Neural progenitor cell (in vitro differentiated cells): ENCODE measurements around the gene INHBA. TPM values are rescaled to one million over a fixed set of nuclear protein-coding genes. Genes with fewer than 3 reads are reported as not detected.

Source experiments
- DNase-seq: peaks from one replicate; pipeline ENCODE4 v3.0.0-alpha.2; 2016; ENCODE audit warnings: low spot score
- H2AFZ ChIP-seq: fragments of 200-600 bp; sonication (generic); replicated peaks from 2 replicates; pipeline ENCODE4 v1.6.1; 2016; ENCODE audit warnings: antibody characterized with exemption
- H3F3A ChIP-seq: fragments of 200-600 bp; sonication (generic); 2 replicates; pipeline ENCODE4 v1.6.1; 2016; ENCODE audit warnings: antibody characterized with exemption, low read depth
- H3K27ac ChIP-seq: fragments of 200-600 bp; sonication (generic); 2 replicates; pipeline ENCODE4 v1.5.1; 2016; ENCODE audit warnings: mild to moderate bottlenecking
- H3K27me3 ChIP-seq: fragments of 200-600 bp; sonication (generic); 2 replicates; pipeline ENCODE4 v1.6.1; 2016; ENCODE audit warnings: mild to moderate bottlenecking, moderate library complexity
- H3K36me3 ChIP-seq: fragments of 200-600 bp; sonication (generic); 2 replicates; pipeline ENCODE4 v1.5.1; 2016
- H3K4me1 ChIP-seq: fragments of 200-600 bp; sonication (generic); 2 replicates; pipeline ENCODE4 v1.6.1; 2016; ENCODE audit warnings: mixed run types
- H3K4me2 ChIP-seq: fragments of 200-600 bp; sonication (generic); 2 replicates; pipeline ENCODE4 v1.6.1; 2016
- H3K4me3 ChIP-seq: fragments of 200-600 bp; sonication (generic); 2 replicates; pipeline ENCODE4 v1.5.1; 2016
- H3K79me2 ChIP-seq: fragments of 200-600 bp; sonication (generic); 2 replicates; pipeline ENCODE4 v1.6.1; 2016; ENCODE audit warnings: low read depth
- H3K9ac ChIP-seq: fragments of 200-600 bp; sonication (generic); 2 replicates; pipeline ENCODE4 v1.6.1; 2016
- H3K9me3 ChIP-seq: fragments of 200-600 bp; sonication (generic); 2 replicates; pipeline ENCODE4 v1.5.1; 2016; ENCODE audit warnings: low read depth
- H4K20me1 ChIP-seq: fragments of 200-600 bp; sonication (generic); 2 replicates; pipeline ENCODE4 v1.6.1; 2016; ENCODE audit warnings: low read depth
- H3K27ac Mint-ChIP-seq: 3 replicates; pipeline ENCODE4 v1.8.0; 2021; ENCODE audit warnings: mixed read lengths
- H3K27me3 Mint-ChIP-seq: 2 replicates; pipeline ENCODE4 v1.8.0; 2022; ENCODE audit warnings: low read depth, mild to moderate bottlenecking, inconsistent platforms, moderate library complexity, mixed read lengths; ENCODE audit not compliant: insufficient read depth
- H3K36me3 Mint-ChIP-seq: 3 replicates; pipeline ENCODE4 v1.8.0; 2021; ENCODE audit warnings: mixed read lengths
- H3K4me1 Mint-ChIP-seq: 3 replicates; pipeline ENCODE4 v1.8.0; 2021; ENCODE audit warnings: mixed read lengths
- H3K4me3 Mint-ChIP-seq: 3 replicates; pipeline ENCODE4 v1.8.0; 2021; ENCODE audit warnings: mild to moderate bottlenecking, moderate library complexity, mixed read lengths
- H3K9me3 Mint-ChIP-seq: 3 replicates; pipeline ENCODE4 v1.8.0; 2020; ENCODE audit warnings: mixed read lengths
- EZH2 ChIP-seq: fragments of 200-600 bp; sonication (generic); IDR thresholded peaks from 2 replicates; pipeline ENCODE4 v1.6.1; 2017; ENCODE audit warnings: antibody characterized with exemption, mild to moderate bottlenecking, moderate library complexity
- EZH2phosphoT487 ChIP-seq: fragments of 200-600 bp; sonication (generic); IDR thresholded peaks from 2 replicates; pipeline ENCODE4 v1.6.1; 2017; ENCODE audit warnings: antibody characterized with exemption
- total RNA-seq: library from RNA; depleted of rRNA; stranded (reverse); fragments of >200 nt; gene quantifications from 2 replicates; pipeline ENCODE4 v1.2.3, GENCODE V29; 2015; ENCODE audit warnings: low replicate concordance
- TF ChIP-seq, protein P1 (sequence below): fragments of 200-600 bp; sonication (generic); IDR thresholded peaks from 2 replicates; pipeline ENCODE4 v1.5.1; 2017; ENCODE audit warnings: antibody characterized with exemption, mild to moderate bottlenecking

The INHBA gene
- total RNA-seq, 1 donor from 2014 or later: 0.09 TPM

DNA sequence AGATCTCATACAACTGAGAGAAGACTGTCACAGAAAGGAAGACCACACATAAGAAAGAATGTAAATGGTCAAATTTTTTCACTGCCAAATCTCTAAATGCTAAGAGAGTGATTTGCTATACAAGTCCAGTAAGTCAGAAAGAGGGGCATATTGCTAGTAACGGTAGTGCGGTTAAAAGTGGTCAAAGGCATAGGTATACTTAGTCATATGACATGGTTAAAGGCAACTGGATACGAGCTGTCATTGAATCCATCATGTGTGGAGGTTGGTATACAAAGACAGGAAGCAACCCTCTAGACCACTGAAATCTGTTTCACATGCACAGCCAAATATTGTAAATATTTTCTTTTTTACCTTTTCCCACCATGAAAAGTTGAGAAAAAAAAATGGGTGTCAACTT, 4.8 kb downstream of the INHBA start:
- no peaks in the 10 kb centered on the region for H3K9me3 ChIP-seq
- Mint-ChIP-seq H3K36me3 (no peaks in the 10 kb centered on the region), H3K4me1 (peaks cover 29% of the 10 kb centered on the region), H3K9me3 (no peaks in the 10 kb centered on the region), H3K27me3 (peaks cover 11% of the 10 kb centered on the region), H3K4me3 (no peak overlapping the region), H3K27ac (no peak overlapping the region)
- no peak overlapping the region for H3K9ac ChIP-seq
- no peaks in the 10 kb centered on the region for H3F3A ChIP-seq
- H3K79me2 ChIP-seq: no peaks in the 10 kb centered on the region
- no peak overlapping the region for H3K27ac ChIP-seq
- peaks cover 63% of the 10 kb centered on the region for H3K27me3 ChIP-seq
- peaks cover 15% of the 10 kb centered on the region for H3K4me1 ChIP-seq
- no peak for TF ChIP-seq EZH2
- TF ChIP-seq, protein P1, sequence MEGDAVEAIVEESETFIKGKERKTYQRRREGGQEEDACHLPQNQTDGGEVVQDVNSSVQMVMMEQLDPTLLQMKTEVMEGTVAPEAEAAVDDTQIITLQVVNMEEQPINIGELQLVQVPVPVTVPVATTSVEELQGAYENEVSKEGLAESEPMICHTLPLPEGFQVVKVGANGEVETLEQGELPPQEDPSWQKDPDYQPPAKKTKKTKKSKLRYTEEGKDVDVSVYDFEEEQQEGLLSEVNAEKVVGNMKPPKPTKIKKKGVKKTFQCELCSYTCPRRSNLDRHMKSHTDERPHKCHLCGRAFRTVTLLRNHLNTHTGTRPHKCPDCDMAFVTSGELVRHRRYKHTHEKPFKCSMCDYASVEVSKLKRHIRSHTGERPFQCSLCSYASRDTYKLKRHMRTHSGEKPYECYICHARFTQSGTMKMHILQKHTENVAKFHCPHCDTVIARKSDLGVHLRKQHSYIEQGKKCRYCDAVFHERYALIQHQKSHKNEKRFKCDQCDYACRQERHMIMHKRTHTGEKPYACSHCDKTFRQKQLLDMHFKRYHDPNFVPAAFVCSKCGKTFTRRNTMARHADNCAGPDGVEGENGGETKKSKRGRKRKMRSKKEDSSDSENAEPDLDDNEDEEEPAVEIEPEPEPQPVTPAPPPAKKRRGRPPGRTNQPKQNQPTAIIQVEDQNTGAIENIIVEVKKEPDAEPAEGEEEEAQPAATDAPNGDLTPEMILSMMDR: no peak
- no peak for TF ChIP-seq EZH2phosphoT487
- no peak overlapping the region for H2AFZ ChIP-seq
- no peaks in the 10 kb centered on the region for H3K36me3 ChIP-seq
- H4K20me1 ChIP-seq: no peaks in the 10 kb centered on the region
- no peak for DNase-seq
- no peak overlapping the region for H3K4me3 ChIP-seq
- no peak overlapping the region for H3K4me2 ChIP-seq

DNA sequence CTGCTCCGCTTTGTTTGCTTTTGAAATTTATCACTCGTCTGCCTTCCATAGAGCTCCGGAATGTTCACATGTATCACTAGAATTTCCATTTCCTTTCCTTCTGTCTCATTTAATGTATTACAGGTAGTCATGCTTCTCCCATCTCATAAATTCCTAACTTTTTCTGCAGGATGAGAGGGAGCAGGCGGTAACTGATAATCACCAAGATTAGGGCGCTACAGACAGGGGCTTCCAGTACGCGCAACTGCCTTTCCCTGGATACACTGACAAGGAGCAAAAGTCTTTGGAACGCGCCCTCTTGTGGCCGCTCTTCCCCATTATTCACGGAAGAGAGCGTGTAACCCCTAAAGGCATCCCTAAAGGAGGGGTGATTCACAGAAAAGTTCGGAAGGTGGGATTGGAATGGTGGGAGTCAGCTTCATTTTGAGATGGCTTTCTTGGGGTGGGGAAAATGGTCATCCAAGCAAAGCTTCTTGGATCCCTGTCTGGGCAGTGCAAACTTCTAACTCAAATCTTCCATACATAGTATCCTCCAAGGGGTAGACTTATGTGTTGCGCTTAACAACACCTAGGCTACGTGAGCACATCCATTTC, 6.5 kb downstream of the INHBA start:
- peaks cover 13% of the 10 kb centered on the region for H3K4me1 ChIP-seq
- no peak overlapping the region for H3K27ac ChIP-seq
- Mint-ChIP-seq H3K36me3 (no peaks in the 10 kb centered on the region), H3K4me1 (peaks cover 24% of the 10 kb centered on the region), H3K4me3 (no peak overlapping the region), H3K27ac (no peak overlapping the region), H3K9me3 (no peaks in the 10 kb centered on the region), H3K27me3 (peaks cover 12% of the 10 kb centered on the region)
- H2AFZ ChIP-seq: peak overlapping the region; percentile 48
- peaks cover 46% of the 10 kb centered on the region for H3K27me3 ChIP-seq
- no peaks in the 10 kb centered on the region for H3K9me3 ChIP-seq
- no peaks in the 10 kb centered on the region for H3F3A ChIP-seq
- no peak overlapping the region for H3K4me2 ChIP-seq
- no peaks in the 10 kb centered on the region for H4K20me1 ChIP-seq
- peak; percentile 90 for DNase-seq
- H3K79me2 ChIP-seq: no peaks in the 10 kb centered on the region
- TF ChIP-seq, protein P1: peak; percentile 88
- TF ChIP-seq EZH2phosphoT487: no peak
- no peak for TF ChIP-seq EZH2
- H3K9ac ChIP-seq: no peak overlapping the region
- H3K36me3 ChIP-seq: no peaks in the 10 kb centered on the region
- no peak overlapping the region for H3K4me3 ChIP-seq

DNA sequence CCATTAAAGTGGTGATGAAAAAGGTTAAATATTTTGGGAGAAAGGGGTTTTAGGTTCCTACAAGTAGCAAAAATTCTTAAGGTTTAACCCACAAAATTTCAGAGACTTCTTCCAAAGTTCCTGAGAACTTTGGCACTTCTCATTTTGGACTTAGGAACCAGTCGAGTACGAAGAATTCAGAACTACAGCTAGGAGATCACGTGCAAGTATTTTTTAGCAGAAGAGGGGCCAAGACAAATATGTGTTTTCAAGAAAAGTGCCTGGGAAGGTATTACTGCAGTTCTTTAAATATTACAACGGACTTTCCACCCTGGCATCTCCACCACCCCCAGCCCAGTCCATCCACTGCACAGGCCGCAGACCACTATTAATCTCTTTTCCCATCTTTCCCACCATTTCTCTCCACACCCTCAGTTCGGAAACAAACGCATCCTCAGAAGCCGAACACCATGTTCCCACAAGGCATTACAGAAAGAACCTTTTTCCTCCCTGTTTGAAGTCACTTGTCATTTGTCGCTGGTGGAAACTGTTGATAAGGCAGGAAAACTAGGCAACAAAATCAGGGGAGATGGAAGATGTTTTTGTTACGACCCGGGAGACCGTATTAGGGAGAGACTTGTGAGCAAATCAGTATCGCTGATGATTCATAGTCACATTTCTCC, 7.1 kb downstream of the INHBA start:
- Histone ChIP-seq H3K4me2 (no peak overlapping the region), H3F3A (no peaks in the 10 kb centered on the region), H2AFZ (peak overlapping the region; percentile 48), H3K9ac (no peak overlapping the region), H3K36me3 (no peaks in the 10 kb centered on the region), H3K27me3 (peaks cover 40% of the 10 kb centered on the region), H4K20me1 (no peaks in the 10 kb centered on the region), H3K4me3 (no peak overlapping the region), H3K79me2 (no peaks in the 10 kb centered on the region), H3K4me1 (peaks cover 7% of the 10 kb centered on the region), H3K27ac (no peak overlapping the region), H3K9me3 (no peaks in the 10 kb centered on the region)
- H3K36me3 Mint-ChIP-seq: no peaks in the 10 kb centered on the region
- peaks cover 18% of the 10 kb centered on the region for H3K4me1 Mint-ChIP-seq
- TF ChIP-seq, protein P1: no peak
- no peak for TF ChIP-seq EZH2
- no peak for TF ChIP-seq EZH2phosphoT487
- DNase-seq: no peak
- H3K27me3 Mint-ChIP-seq: peaks cover 7% of the 10 kb centered on the region
- H3K4me3 Mint-ChIP-seq: no peak overlapping the region
- H3K9me3 Mint-ChIP-seq: no peaks in the 10 kb centered on the region
- no peak overlapping the region for H3K27ac Mint-ChIP-seq
